IMR-90 (cell line): ENCODE measurements around the gene NSF. TPM values are rescaled to one million over a fixed set of nuclear protein-coding genes. Genes with fewer than 3 reads are reported as not detected.

Source experiments
- ATAC-seq: fragments of 200-7000 bp; cut with Tn5 transposase; 2 replicates; pipeline ENCODE4 v1.9.1; 2020; ENCODE audit warnings: low read depth, mild to moderate bottlenecking, moderate library complexity
- BruUV-seq: library from RNA; stranded (reverse); fragments of 400-500 nt; replicated peaks from 2 replicates; lab custom pipeline; 2021; lab: Mats Ljungman, UMichigan
- CTCF ChIA-PET: fragments of 300-600 bp; formaldehyde crosslinking; extraction: SDS; loops from one replicate; lab custom pipeline; 2021; ENCODE audit warnings: antibody characterized with exemption; lab: Yijun Ruan, JAX
- POLR2A ChIA-PET: fragments of 300-600 bp; sonication (Branson Sonifier 250); formaldehyde crosslinking; loops from one replicate; lab custom pipeline; 2022; ENCODE audit warnings: antibody characterized with exemption; ENCODE audit not compliant: unreplicated experiment; lab: Charles Lee
- DNase-seq: peaks from one replicate; pipeline ENCODE4 v3.0.0; 2013
- H2AFZ ChIP-seq: replicated peaks from 2 replicates; pipeline ENCODE3; 2013; ENCODE audit warnings: low read length, mild to moderate bottlenecking; ENCODE audit not compliant: poor library complexity
- H2AK5ac ChIP-seq: 2 replicates; pipeline ENCODE4 v1.6.1; 2013; ENCODE audit warnings: low read depth, low read length, inconsistent platforms
- H2AK9ac ChIP-seq: replicated peaks from 2 replicates; pipeline ENCODE3; 2013; ENCODE audit warnings: mild to moderate bottlenecking, low read depth, low read length, moderate library complexity; ENCODE audit not compliant: poor library complexity
- H2BK120ac ChIP-seq: 2 replicates; pipeline ENCODE4 v1.6.1; 2013; ENCODE audit warnings: low read depth, low read length, inconsistent platforms
- H2BK15ac ChIP-seq: 3 replicates; pipeline ENCODE4 v1.6.1; 2013; ENCODE audit warnings: low read depth, low read length, inconsistent platforms
- H2BK20ac ChIP-seq: 2 replicates; pipeline ENCODE4 v1.6.1; 2013; ENCODE audit warnings: low read depth, mild to moderate bottlenecking, inconsistent platforms, low read length, moderate library complexity
- H2BK5ac ChIP-seq: 2 replicates; pipeline ENCODE4 v1.6.1; 2013; ENCODE audit warnings: mild to moderate bottlenecking, low read depth, low read length, inconsistent platforms; ENCODE audit not compliant: poor library complexity, severe bottlenecking
- H3K14ac ChIP-seq: replicated peaks from 2 replicates; pipeline ENCODE4 v1.6.1; 2013; ENCODE audit warnings: low read depth, low read length, inconsistent platforms
- H3K18ac ChIP-seq: 2 replicates; pipeline ENCODE4 v1.6.1; 2013; ENCODE audit warnings: low read depth, low read length, control low read depth
- H3K23ac ChIP-seq: 2 replicates; pipeline ENCODE4 v1.6.1; 2013; ENCODE audit warnings: low read depth, low read length, inconsistent platforms
- H3K27ac ChIP-seq: 2 replicates; pipeline ENCODE4 v1.5.1; 2013; ENCODE audit warnings: mild to moderate bottlenecking, control low read depth, low read length; ENCODE audit not compliant: insufficient read depth
- H3K27me3 ChIP-seq: 2 replicates; pipeline ENCODE4 v1.6.1; 2013; ENCODE audit warnings: low read length; ENCODE audit not compliant: control insufficient read depth, insufficient read depth
- H3K36me3 ChIP-seq: 2 replicates; pipeline ENCODE4 v1.6.1; 2013; ENCODE audit warnings: low read length, mixed read lengths; ENCODE audit not compliant: control insufficient read depth, insufficient read depth
- H3K4ac ChIP-seq: 2 replicates; pipeline ENCODE4 v1.6.1; 2013; ENCODE audit warnings: low read depth, low read length, inconsistent platforms
- H3K4me1 ChIP-seq: 2 replicates; pipeline ENCODE4 v1.6.1; 2013; ENCODE audit warnings: low read length, mixed read lengths; ENCODE audit not compliant: control insufficient read depth, insufficient read depth
- H3K4me2 ChIP-seq: 2 replicates; pipeline ENCODE4 v1.6.1; 2013; ENCODE audit warnings: low read depth, mild to moderate bottlenecking, control low read depth, low read length, moderate library complexity
- H3K4me3 ChIP-seq: 2 replicates; pipeline ENCODE4 v1.5.1; 2013; ENCODE audit warnings: low read depth, mild to moderate bottlenecking, control low read depth, low read length, moderate library complexity; ENCODE audit not compliant: insufficient read depth
- H3K56ac ChIP-seq: 2 replicates; pipeline ENCODE4 v1.6.1; 2013; ENCODE audit warnings: low read length, inconsistent platforms; ENCODE audit not compliant: insufficient read depth; ENCODE audit errors: extremely low read depth
- H3K79me1 ChIP-seq, 2 experiments: 2 replicates each; pipeline ENCODE4 v1.6.1; 2013; ENCODE audit warnings: low read length in 2 of 2, inconsistent platforms in 1 of 2, low read depth in 1 of 2
- H3K9ac ChIP-seq: 2 replicates; pipeline ENCODE4 v1.6.1; 2013; ENCODE audit warnings: low read depth, low read length, control low read depth
- H3K9me1 ChIP-seq: 2 replicates; pipeline ENCODE4 v1.6.1; 2013; ENCODE audit warnings: low read length, inconsistent platforms; ENCODE audit not compliant: insufficient read depth
- H3K9me3 ChIP-seq: 2 replicates; pipeline ENCODE4 v1.6.1; 2013; ENCODE audit warnings: low read length; ENCODE audit not compliant: control insufficient read depth, insufficient read depth
- H4K20me1 ChIP-seq: 2 replicates; pipeline ENCODE4 v1.6.1; 2013; ENCODE audit warnings: low read length, inconsistent platforms; ENCODE audit not compliant: insufficient read depth
- H4K5ac ChIP-seq: 2 replicates; pipeline ENCODE4 v1.6.1; 2013; ENCODE audit warnings: mild to moderate bottlenecking, low read depth, low read length, control low read depth
- H4K8ac ChIP-seq, 2 experiments: 2 replicates each; pipeline ENCODE4 v1.6.1; 2013; ENCODE audit warnings: low read depth in 2 of 2, low read length in 2 of 2, control low read depth in 1 of 2, inconsistent platforms in 1 of 2
- H4K91ac ChIP-seq: 2 replicates; pipeline ENCODE4 v1.6.1; 2013; ENCODE audit warnings: low read depth, low read length, inconsistent platforms; ENCODE audit not compliant: insufficient read depth
- CEBPB ChIP-seq: IDR thresholded peaks from 2 replicates; pipeline ENCODE4 v1.6.1; 2012; ENCODE audit warnings: low read depth, low read length, improper control_type of control experiment
- MXI1 ChIP-seq: IDR thresholded peaks from 2 replicates; pipeline ENCODE4 v1.6.1; 2012; ENCODE audit warnings: low read depth, mild to moderate bottlenecking, low read length, moderate library complexity, borderline replicate concordance
- NFE2L2 ChIP-seq: fragments of 150-350 bp; IDR thresholded peaks from 2 replicates; pipeline ENCODE4 v1.6.1; 2016; ENCODE audit warnings: low read depth, mild to moderate bottlenecking, low read length
- WGBS, 2 experiments: methylation state at CpG; one replicate each; pipeline versions ENCODE4 v1.1.5 to v1.1.7; 2013; ENCODE audit warnings: missing lambda C conversion rate in 2 of 2; ENCODE audit not compliant: insufficient read length in 1 of 2; ENCODE audit errors: extremely low coverage in 2 of 2; 5-methylcytosine and 5-hydroxymethylcytosine counted together
- dilution Hi-C: fragments of 300-500 bp; cut with HindIII; formaldehyde crosslinking; loops from one replicate; pipeline ENCODE4 v1.14.3; 2018; ENCODE audit warnings: low sequenced_read_pairs; ENCODE audit not compliant: unreplicated experiment
- in situ Hi-C: fragments of 300-500 bp; cut with MboI; formaldehyde crosslinking; loops from 3 replicates; pipeline ENCODE4 v1.14.3; 2019; ENCODE audit warnings: low sequenced_read_pairs, inconsistent platforms, mixed read lengths
- intact Hi-C: fragments of 100-400 bp; cut with micrococcal nuclease; formaldehyde crosslinking; loops from 2 replicates; pipeline ENCODE4 v1.10.0; 2022
- polyA plus RNA-seq, 3 experiments: library from polyadenylated mRNA; depleted of rRNA; stranded (reverse); fragments of >200 nt; gene quantifications; 2 replicates each; pipeline ENCODE4 v1.2.3, GENCODE V29; 2012; ENCODE audit warnings: low replicate concordance in 1 of 3
- total RNA-seq: library from RNA; depleted of rRNA; stranded (reverse); fragments of >200 nt; gene quantifications from 2 replicates; pipeline ENCODE4 v1.2.3, GENCODE V29; 2012
- TF ChIP-seq, protein P1 (sequence below): fragments of 150-350 bp; IDR thresholded peaks from 2 replicates; pipeline ENCODE4 v1.6.1; 2017; ENCODE audit warnings: mild to moderate bottlenecking, antibody characterized with exemption, low read length, low read depth
- TF ChIP-seq, protein P2 (sequence below): fragments of 150-350 bp; IDR thresholded peaks from 2 replicates; pipeline ENCODE4 v1.6.1; 2016; ENCODE audit warnings: low read depth, mild to moderate bottlenecking, low read length, moderate library complexity, borderline replicate concordance

Gene NSF
- total and polyA plus RNA-seq, 2 of the 4 experiments (the other 2 are of a cell fraction): 38.9 to 110 TPM

DNA sequence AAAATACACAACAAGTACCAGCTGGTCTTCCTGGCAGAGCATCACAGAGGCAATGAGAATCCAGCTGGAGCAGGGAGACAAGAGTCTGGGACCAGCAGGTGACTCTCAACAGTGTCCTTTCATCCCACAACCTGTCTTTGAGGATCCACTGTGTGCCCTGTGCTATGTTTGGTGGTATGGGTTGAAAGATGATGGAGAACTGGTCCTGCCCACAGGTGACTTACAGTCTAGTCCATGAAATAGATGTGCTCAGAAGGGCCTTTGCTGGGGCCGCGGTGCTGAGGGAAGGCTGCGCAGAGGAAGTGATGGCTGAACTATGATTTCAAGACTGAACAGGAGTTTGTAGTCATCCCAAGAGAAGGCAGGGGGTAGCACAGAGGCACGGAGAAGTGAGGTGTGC, 210.1 kb downstream of the NSF start:
- Histone ChIP-seq H3K23ac (no peak overlapping the region), H3K9me3 (peaks cover 2% of the 10 kb centered on the region; the same call in 1 of the 2 replicates), H2BK5ac (no peak overlapping the region), H3K56ac (no peak overlapping the region), H4K8ac (no peak overlapping the region), H3K9me1 (no peaks in the 10 kb centered on the region), H3K18ac (no peak overlapping the region), H2AFZ (no peak overlapping the region), H2BK20ac (no peak overlapping the region), H3K4me2 (no peak overlapping the region), H3K4ac (no peak overlapping the region), H4K91ac (no peak overlapping the region), H3K4me1 (no peaks in the 10 kb centered on the region), H2AK5ac (no peak overlapping the region), H3K4me3 (no peak overlapping the region), H4K20me1 (no peaks in the 10 kb centered on the region), H3K79me1 (no peaks in the 10 kb centered on the region), H3K14ac (no peak overlapping the region), H3K9ac (no peak overlapping the region), H3K27ac (no peak overlapping the region), H3K36me3 (no peaks in the 10 kb centered on the region), H4K5ac (no peak overlapping the region), H3K27me3 (peaks cover 31% of the 10 kb centered on the region), H2BK120ac (no peak overlapping the region), H2BK15ac (no peak overlapping the region), H2AK9ac (no peak overlapping the region)
- WGBS, 2 experiments: 100% methylated on average over 1 of the region's 4 CpGs; no CpG with 5 or more reads in 1 of the 2 experiments
- dilution Hi-C loops: no loop called here
- intact Hi-C loops: no loop called here
- in situ Hi-C loops: no loop called here
- ChIA-PET POLR2A (no interaction called here), CTCF (no interaction called here)
- TF ChIP-seq, protein P1, sequence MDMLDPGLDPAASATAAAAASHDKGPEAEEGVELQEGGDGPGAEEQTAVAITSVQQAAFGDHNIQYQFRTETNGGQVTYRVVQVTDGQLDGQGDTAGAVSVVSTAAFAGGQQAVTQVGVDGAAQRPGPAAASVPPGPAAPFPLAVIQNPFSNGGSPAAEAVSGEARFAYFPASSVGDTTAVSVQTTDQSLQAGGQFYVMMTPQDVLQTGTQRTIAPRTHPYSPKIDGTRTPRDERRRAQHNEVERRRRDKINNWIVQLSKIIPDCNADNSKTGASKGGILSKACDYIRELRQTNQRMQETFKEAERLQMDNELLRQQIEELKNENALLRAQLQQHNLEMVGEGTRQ: no peak
- no peak for TF ChIP-seq NFE2L2
- TF ChIP-seq, protein P2, sequence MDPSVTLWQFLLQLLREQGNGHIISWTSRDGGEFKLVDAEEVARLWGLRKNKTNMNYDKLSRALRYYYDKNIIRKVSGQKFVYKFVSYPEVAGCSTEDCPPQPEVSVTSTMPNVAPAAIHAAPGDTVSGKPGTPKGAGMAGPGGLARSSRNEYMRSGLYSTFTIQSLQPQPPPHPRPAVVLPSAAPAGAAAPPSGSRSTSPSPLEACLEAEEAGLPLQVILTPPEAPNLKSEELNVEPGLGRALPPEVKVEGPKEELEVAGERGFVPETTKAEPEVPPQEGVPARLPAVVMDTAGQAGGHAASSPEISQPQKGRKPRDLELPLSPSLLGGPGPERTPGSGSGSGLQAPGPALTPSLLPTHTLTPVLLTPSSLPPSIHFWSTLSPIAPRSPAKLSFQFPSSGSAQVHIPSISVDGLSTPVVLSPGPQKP: no peak
- no peak for TF ChIP-seq MXI1
- TF ChIP-seq CEBPB: no peak
- no TSS peak for BruUV-seq
- DNase-seq: no peak
- no peak for ATAC-seq
